Right cardiac atrium (tissue), 5 donors: ENCODE data around the gene LKAAEAR1. TPM values are rescaled to one million over a fixed set of nuclear protein-coding genes. Genes with fewer than 3 reads are reported as not detected.

Experiments
- ATAC-seq, 2 donors: fragments of 200-7000 bp; cut with Tn5 transposase; one replicate each; pipeline versions ENCODE4 v1.8.0 to v1.9.1; 2020; ENCODE audit warnings: moderate library complexity in 2 of 2, mild to moderate bottlenecking in 1 of 2
- DNase-seq, 3 donors: peaks; one replicate each; pipeline ENCODE4 v3.0.0-alpha.2; 2020
- H3K27ac ChIP-seq: one replicate; pipeline ENCODE4 v1.5.1; 2013; ENCODE audit warnings: mild to moderate bottlenecking, low read length, control low read depth, moderate library complexity
- H3K27me3 ChIP-seq: one replicate; pipeline ENCODE4 v1.6.1; 2013; ENCODE audit not compliant: control insufficient read depth, insufficient read depth
- H3K4me1 ChIP-seq: one replicate; pipeline ENCODE4 v1.6.1; 2013; ENCODE audit warnings: low read length; ENCODE audit not compliant: control insufficient read depth, insufficient read depth
- H3K4me3 ChIP-seq: one replicate; pipeline ENCODE4 v1.5.1; 2013; ENCODE audit warnings: low read length, control low read depth
- H3K9me3 ChIP-seq: one replicate; pipeline ENCODE4 v1.6.1; 2013; ENCODE audit warnings: low read length; ENCODE audit not compliant: control insufficient read depth
- WGBS: extraction: QIAGEN DNeasy Blood & Tissue Kit; methylation state at CpG from one replicate; pipeline ENCODE4 v1.1.7; 2013; 5-methylcytosine and 5-hydroxymethylcytosine counted together
- intact Hi-C, 4 donors: fragments of 100-400 bp; cut with DNase I; formaldehyde crosslinking; loops; one replicate each; pipeline versions ENCODE4 v1.11.0 to v1.14.0; 2022 to 2023
- polyA plus RNA-seq: library from polyadenylated mRNA; stranded (reverse); fragments of 200-250 nt; gene quantifications from one replicate; pipeline ENCODE4 v1.2.3, GENCODE V29; 2013
- total RNA-seq, 4 donors: library from RNA; stranded (reverse); fragmentation: NEBNext Ultra II Directional; extraction: Animal tissue kit (Norgen Biotek cat#: 25700); gene quantifications; one replicate each; pipeline ENCODE4 v1.2.1, GENCODE V29; 2021
- donor health status: healthy with polysubstance abuse.
- donor health status: DM: no; HTN: yes; CAD: no.
- donor health status: DM: no; HTN: no; CAD: no.
- donor health status: DM: no; HTN: yes; CAD: no; lungs with severe emphysema.
- donor health status: DM: yes; HTN: yes; CAD: no.

The LKAAEAR1 gene
- total and polyA plus RNA-seq, 5 donors = 0.29 to 0.65 (median 0.45) TPM; not detected in 1

- H3K27me3 ChIP-seq = no peaks in the 10 kb centered on the region
- H3K27ac ChIP-seq = no peak overlapping the region
- no peaks in the 10 kb centered on the region for H3K4me1 ChIP-seq
- 22% methylated on average over 13 of the region's 13 CpGs for WGBS
- H3K4me3 ChIP-seq = no peak overlapping the region
- intact Hi-C loops = loop anchor here in 1 of 4 donors (5.0 kb wide), 1 partner anchor 40 kb away; no protein-coding TSS in a partner anchor
- no peaks in the 10 kb centered on the region for H3K9me3 ChIP-seq
- ATAC-seq (no peak), DNase-seq (peak in 1 of 3 donors; percentile 68)
These were observed 2.0 kb downstream of the LKAAEAR1 start for GRCh38 chr20:64082126-64082731.

- Histone ChIP-seq H3K27me3 (no peaks in the 10 kb centered on the region), H3K4me3 (no peak overlapping the region), H3K9me3 (no peaks in the 10 kb centered on the region), H3K27ac (no peak overlapping the region), H3K4me1 (no peaks in the 10 kb centered on the region)
- intact Hi-C loops = loop anchor here in 1 of 4 donors (5.0 kb wide), 1 partner anchor 41 kb away; no protein-coding TSS in a partner anchor
- WGBS = 91% methylated on average over 6 of the region's 6 CpGs
- peak in 1 of 3 donors; percentile 42 for DNase-seq
- no peak for ATAC-seq
These were observed 2.6 kb downstream of the LKAAEAR1 start for GRCh38 chr20:64081624-64081964.

GRCh38 chr20:64080813-64081623 is 3.2 kb downstream of the LKAAEAR1 start:
- no peak overlapping the region for H3K27ac ChIP-seq
- H3K4me3 ChIP-seq = no peak overlapping the region
- 78% methylated on average over 17 of the region's 17 CpGs for WGBS
- intact Hi-C loops = loop anchor here in 1 of 4 donors (5.0 kb wide), 1 partner anchor 41 kb away; no protein-coding TSS in a partner anchor
- no peaks in the 10 kb centered on the region for H3K9me3 ChIP-seq
- ATAC-seq = no peak
- peak in 2 of 3 donors; percentile 57 to 66 for DNase-seq
- no peaks in the 10 kb centered on the region for H3K4me1 ChIP-seq
- no peaks in the 10 kb centered on the region for H3K27me3 ChIP-seq

- Histone ChIP-seq H3K27ac (peak within 1 kb of the TSS; percentile 51), H3K9me3 (no peaks in the 10 kb centered on the region), H3K4me1 (no peaks in the 10 kb centered on the region), H3K4me3 (peak within 1 kb of the TSS; percentile 85), H3K27me3 (no peaks in the 10 kb centered on the region)
- peak in 2 of 3 donors; percentile 53 to 55 for DNase-seq
- ATAC-seq = peak in 1 of 2 donors; percentile 1
- WGBS = 4% methylated on average over 62 of the region's 62 CpGs
- intact Hi-C loops = loop anchor here in 1 of 4 donors (5.0 kb wide), 1 partner anchor 42 kb away; no protein-coding TSS in a partner anchor
These were observed 4.0 kb downstream of the LKAAEAR1 start, which contains the start of gene OPRL1 for GRCh38 chr20:64080013-64080812. Gene OPRL1 (plus strand): TSS chr20:64080082. CDS start chr20:64092721, 12,639 bp downstream.

- DNase-seq (peak; percentile 85 to 93 (median 93)), ATAC-seq (peak; percentile 64 to 65)
- Histone ChIP-seq H3K27ac (peak within 1 kb of the TSS; percentile 51), H3K4me3 (peak within 1 kb of the TSS; percentile 85), H3K9me3 (no peaks in the 10 kb centered on the region), H3K4me1 (no peaks in the 10 kb centered on the region), H3K27me3 (no peaks in the 10 kb centered on the region)
- intact Hi-C loops = loop anchor here in 1 of 4 donors (5.0 kb wide), 1 partner anchor 43 kb away; no protein-coding TSS in a partner anchor
- 1% methylated on average over 73 of the region's 73 CpGs for WGBS
These were observed 4.8 kb downstream of the LKAAEAR1 start, which contains the start of gene RGS19 for GRCh38 chr20:64079273-64080012. Gene RGS19 (minus strand): TSS chr20:64079518. CDS start chr20:64076886, 2,632 bp downstream.

GRCh38 chr20:64078934-64079272 is 5.3 kb downstream of the LKAAEAR1 start:
- no peaks in the 10 kb centered on the region for H3K4me1 ChIP-seq
- H3K4me3 ChIP-seq = peak overlapping the region; percentile 85
- no peaks in the 10 kb centered on the region for H3K27me3 ChIP-seq
- whole genome bisulfite sequencing = 23% methylated on average over 4 of the region's 4 CpGs
- no peak overlapping the region for H3K27ac ChIP-seq
- intact Hi-C loops = no loop called here
- H3K9me3 ChIP-seq = no peaks in the 10 kb centered on the region
- no peak for DNase-seq
- no peak for ATAC-seq

GRCh38 chr20:64077876-64078551 is 6.2 kb downstream of the LKAAEAR1 start:
- Histone ChIP-seq H3K27ac (no peak overlapping the region), H3K4me1 (no peaks in the 10 kb centered on the region), H3K4me3 (peak overlapping the region; percentile 85), H3K27me3 (no peaks in the 10 kb centered on the region), H3K9me3 (no peaks in the 10 kb centered on the region)
- ATAC-seq = no peak
- 60% methylated on average over 15 of the region's 15 CpGs for WGBS
- peak; percentile 20 to 64 (median 63) for DNase-seq
- intact Hi-C loops = no loop called here

GRCh38 chr20:64077541-64077875 is 6.7 kb downstream of the LKAAEAR1 start:
- ATAC-seq (no peak), DNase-seq (peak; percentile 15 to 60 (median 60))
- Histone ChIP-seq H3K27ac (no peak overlapping the region), H3K4me1 (no peaks in the 10 kb centered on the region), H3K9me3 (no peaks in the 10 kb centered on the region), H3K4me3 (no peak overlapping the region), H3K27me3 (no peaks in the 10 kb centered on the region)
- WGBS = 80% methylated on average over 7 of the region's 7 CpGs
- intact Hi-C loops = no loop called here

- no peaks in the 10 kb centered on the region for H3K4me1 ChIP-seq
- no peaks in the 10 kb centered on the region for H3K9me3 ChIP-seq
- WGBS = 84% methylated on average over 8 of the region's 8 CpGs
- peak; percentile 44 to 80 (median 78) for DNase-seq
- no peak overlapping the region for H3K4me3 ChIP-seq
- ATAC-seq = no peak
- H3K27ac ChIP-seq = no peak overlapping the region
- intact Hi-C loops = no loop called here
- H3K27me3 ChIP-seq = no peaks in the 10 kb centered on the region
These were observed 7.1 kb downstream of the LKAAEAR1 start for GRCh38 chr20:64077094-64077493.
